GM12878 (cell line): ENCODE measurements around the gene DCP1A. TPM values are rescaled to one million over a fixed set of nuclear protein-coding genes. Genes with fewer than 3 reads are reported as not detected.

Experiments used
- ATAC-seq: fragments of 200-7000 bp; cut with Tn5 transposase; 3 replicates; pipeline ENCODE4 v1.9.1; 2020; ENCODE audit warnings: mild to moderate bottlenecking, moderate library complexity
- BruUV-seq: library from RNA; stranded (reverse); fragments of 400-500 nt; replicated peaks from 2 replicates; lab custom pipeline; 2021; lab: Mats Ljungman, UMichigan
- CTCF ChIA-PET: fragments of 300-600 bp; sonication (Branson Sonifier 250); formaldehyde crosslinking; extraction: SDS; loops from one replicate; lab custom pipeline; 2021; ENCODE audit warnings: inconsistent platforms; lab: Yijun Ruan, JAX
- POLR2A ChIA-PET: fragments of 350-600 bp; formaldehyde crosslinking; extraction: SDS; loops from one replicate; lab custom pipeline; 2021; ENCODE audit warnings: inconsistent platforms; lab: Charles Lee
- RAD21 ChIA-PET: fragments of 300-600 bp; sonication (Branson Sonifier 250); formaldehyde crosslinking; loops from one replicate; lab custom pipeline; 2023; ENCODE audit warnings: antibody characterized with exemption; ENCODE audit not compliant: unreplicated experiment; lab: Charles Lee
- SMC1A ChIA-PET: fragments of 300-600 bp; sonication (Branson Sonifier 250); formaldehyde crosslinking; loops from one replicate; lab custom pipeline; 2023; ENCODE audit not compliant: unreplicated experiment, uncharacterized antibody; lab: Charles Lee
- DNase-seq: peaks from one replicate; pipeline ENCODE4 v3.0.0-alpha.2; 2011; ENCODE audit warnings: low read depth, low spot score
- FAIRE-seq: peaks from 3 replicates; lab custom pipeline; 2011; peaks lifted over from hg19 to GRCh38; lab: Jason Lieb, UNC
- H2AFZ ChIP-seq: 2 replicates; pipeline ENCODE4 v1.6.0; 2011; ENCODE audit warnings: low read depth, low read length, control low read depth; ENCODE audit not compliant: control insufficient read depth
- H3K27ac ChIP-seq: 2 replicates; pipeline ENCODE4 v1.5.1; 2011; ENCODE audit warnings: control low read depth; ENCODE audit not compliant: control insufficient read depth, insufficient read depth
- H3K27me3 ChIP-seq, 2 experiments: replicated peaks in 1 of 2; 2 replicates each; pipeline versions ENCODE4 v1.6.0 to v1.6.1; 2011; ENCODE audit warnings: low read length in 1 of 2; ENCODE audit not compliant: control insufficient read depth in 2 of 2, insufficient read depth in 2 of 2
- H3K36me3 ChIP-seq, 2 experiments: 2 replicates each; pipeline ENCODE4 v1.5.1; 2011; ENCODE audit warnings: low read length in 1 of 2; ENCODE audit not compliant: control insufficient read depth in 2 of 2, insufficient read depth in 2 of 2
- H3K4me1 ChIP-seq: 2 replicates; pipeline ENCODE4 v1.6.1; 2011; ENCODE audit warnings: mild to moderate bottlenecking, low read length, moderate library complexity, mixed read lengths; ENCODE audit not compliant: control insufficient read depth, insufficient read depth
- H3K4me2 ChIP-seq: 2 replicates; pipeline ENCODE4 v1.6.0; 2011; ENCODE audit warnings: control low read depth; ENCODE audit not compliant: control insufficient read depth, insufficient read depth
- H3K4me3 ChIP-seq: fragments of 200-600 bp; sonication (generic); 2 replicates; pipeline ENCODE4 v1.5.1; 2016
- H3K79me2 ChIP-seq: 2 replicates; pipeline ENCODE4 v1.6.0; 2011; ENCODE audit warnings: low read length; ENCODE audit not compliant: control insufficient read depth, insufficient read depth
- H3K9ac ChIP-seq: 2 replicates; pipeline ENCODE4 v1.8.0; 2011; ENCODE audit warnings: low read length, control low read depth, mixed read lengths; ENCODE audit not compliant: control insufficient read depth, insufficient read depth
- H3K9me3 ChIP-seq: replicated peaks from 3 replicates; pipeline ENCODE4 v1.5.1; 2011; ENCODE audit warnings: mild to moderate bottlenecking, low read length; ENCODE audit not compliant: control insufficient read depth, insufficient read depth
- H4K20me1 ChIP-seq: 2 replicates; pipeline ENCODE4 v1.6.0; 2011; ENCODE audit not compliant: control insufficient read depth, insufficient read depth
- ATF7 ChIP-seq: fragments of 450-650 bp; IDR thresholded peaks from 2 replicates; pipeline ENCODE4 v1.6.1; 2016; ENCODE audit warnings: low read depth, mild to moderate bottlenecking
- BCL11A ChIP-seq: IDR thresholded peaks from 2 replicates; pipeline ENCODE4 v1.6.1; 2011; ENCODE audit warnings: low read depth, low read length
- FOS ChIP-seq: IDR thresholded peaks from 3 replicates; pipeline ENCODE4 v1.6.1; 2011; ENCODE audit warnings: borderline replicate concordance; ENCODE audit not compliant: insufficient read length; ENCODE audit errors: extremely low read depth
- MTA2 ChIP-seq: fragments of 450-650 bp; IDR thresholded peaks from 2 replicates; pipeline ENCODE4 v1.6.1; 2016; ENCODE audit warnings: low read depth, mild to moderate bottlenecking, moderate library complexity
- RB1 ChIP-seq: fragments of 450-650 bp; formaldehyde crosslinking; IDR thresholded peaks from 2 replicates; pipeline ENCODE4 v1.6.1; 2017; ENCODE audit warnings: mild to moderate bottlenecking, borderline replicate concordance
- RELB ChIP-seq: fragments of 450-650 bp; IDR thresholded peaks from 2 replicates; pipeline ENCODE4 v1.6.1; 2017; ENCODE audit warnings: low read depth, mild to moderate bottlenecking, moderate library complexity
- SMARCA5 ChIP-seq: fragments of 450-650 bp; IDR thresholded peaks from 2 replicates; pipeline ENCODE4 v1.6.1; 2017; ENCODE audit warnings: mild to moderate bottlenecking
- SRF ChIP-seq, 2 experiments: IDR thresholded peaks; 2 replicates each; pipeline ENCODE4 v1.6.1; 2011; ENCODE audit warnings: low read depth in 2 of 2, low read length in 2 of 2, mild to moderate bottlenecking in 1 of 2, moderate library complexity in 1 of 2
- TARDBP ChIP-seq: IDR thresholded peaks from 2 replicates; pipeline ENCODE4 v1.6.1; 2016; ENCODE audit warnings: borderline replicate concordance
- WRNIP1 ChIP-seq: IDR thresholded peaks from 2 replicates; pipeline ENCODE4 v1.6.1; 2011; ENCODE audit warnings: low read depth, low read length, improper control_type of control experiment, borderline replicate concordance
- ZNF207 ChIP-seq: fragments of 450-650 bp; IDR thresholded peaks from 2 replicates; pipeline ENCODE4 v1.6.1; 2014; ENCODE audit warnings: antibody characterized with exemption, mild to moderate bottlenecking, borderline replicate concordance
- ZZZ3 ChIP-seq: IDR thresholded peaks from 2 replicates; pipeline ENCODE4 v1.6.1; 2011; ENCODE audit warnings: low read depth; ENCODE audit not compliant: control insufficient read depth, insufficient read length
- WGBS: methylation state at CpG from one replicate; pipeline ENCODE4 v1.1.6; 2016; ENCODE audit warnings: low lambda C conversion rate; ENCODE audit not compliant: insufficient replicate concordance, insufficient coverage; ENCODE audit errors: missing lambda C conversion rate; 5-methylcytosine and 5-hydroxymethylcytosine counted together
- in situ Hi-C: fragments of 300-500 bp; cut with MboI; formaldehyde crosslinking; loops from 9 replicates; pipeline ENCODE4 v1.14.3; 2018; ENCODE audit warnings: mixed read lengths
- intact Hi-C: fragments of 100-400 bp; cut with micrococcal nuclease; formaldehyde crosslinking; loops from one replicate; pipeline ENCODE4 v1.14.2; 2022; ENCODE audit not compliant: unreplicated experiment
- polyA plus RNA-seq, 11 experiments: library from polyadenylated mRNA; depleted of rRNA in 4 of 11; unstranded in 6 of 11; stranded (reverse) in 5 of 11; fragments of >200 nt; fragmentation: Nextera tagmentation in 4 of 11; fragmentation: Illumina TruSeq in 1 of 11; extraction: Ambion mirVana in 4 of 11; extraction: Trizol in 1 of 11; gene quantifications; 1 replicate in 1 of 11; 2 replicates in 10 of 11; pipeline versions ENCODE4 v1.2.1 to v1.2.3, GENCODE V29; 2011 to 2016; ENCODE audit warnings: inconsistent platforms in 2 of 11, missing spikeins in 2 of 11, low read depth in 1 of 11
- total RNA-seq, 4 experiments: library from RNA; depleted of rRNA in 3 of 4; stranded (reverse); fragments of >200 nt in 3 of 4; fragmentation: Illumina TruSeq in 1 of 4; extraction: Trizol in 1 of 4; gene quantifications; 2 replicates each; pipeline versions ENCODE4 v1.2.1 to v1.2.3, GENCODE V29; 2013 to 2021
- TF ChIP-seq, protein P1 (sequence below): IDR thresholded peaks from 2 replicates; pipeline ENCODE4 v1.6.1; 2011; ENCODE audit warnings: borderline replicate concordance, low read depth, mild to moderate bottlenecking, moderate library complexity, mixed read lengths, low read length; ENCODE audit not compliant: insufficient read depth; ENCODE audit errors: extremely low read length

Gene DCP1A
- total and polyA plus RNA-seq, 10 of the 15 experiments (the other 5 are each of a cell fraction or from before 2014, with no cell fraction given) = 12.5 to 34.6 (median 16.3) TPM

DNA sequence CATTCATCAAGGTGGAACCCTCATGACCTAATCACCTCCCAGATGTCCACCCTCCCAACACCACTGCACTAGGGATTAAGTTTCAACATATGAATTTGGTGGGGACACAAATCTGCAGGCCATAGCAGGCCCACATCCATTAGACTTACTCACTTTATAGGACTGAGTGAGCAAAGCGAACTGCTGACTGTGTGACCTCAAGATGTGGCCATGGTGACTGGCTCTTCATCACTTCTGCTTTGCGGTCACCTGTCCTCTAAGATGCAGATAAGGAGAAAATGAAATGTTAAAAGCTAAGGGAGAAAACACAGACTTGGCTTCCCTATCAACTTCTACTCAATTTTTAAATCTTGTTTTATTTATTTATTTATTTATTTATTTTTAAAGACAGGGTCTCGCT is 14.5 kb upstream of the DCP1A start:
- ChIA-PET POLR2A (no interaction called here), RAD21 (no interaction called here), SMC1A (no interaction called here), CTCF (no interaction called here)
- Histone ChIP-seq H3K4me2 (no peak overlapping the region), H3K36me3 (no peaks in the 10 kb centered on the region), H4K20me1 (no peaks in the 10 kb centered on the region), H3K79me2 (no peaks in the 10 kb centered on the region), H3K9me3 (no peaks in the 10 kb centered on the region), H3K4me3 (no peak overlapping the region), H2AFZ (no peak overlapping the region), H3K9ac (no peak overlapping the region), H3K4me1 (no peaks in the 10 kb centered on the region), H3K27me3 (no peaks in the 10 kb centered on the region), H3K27ac (no peak overlapping the region)
- DNase-seq (no peak), ATAC-seq (no peak), FAIRE-seq (no peak)
- in situ Hi-C loops (no loop called here), intact Hi-C loops (no loop called here)
- no TSS peak for BruUV-seq
- TF ChIP-seq ZZZ3 (no peak), FOS (no peak), SMARCA5 (no peak), ZNF207 (no peak), MTA2 (no peak), WRNIP1 (no peak), TARDBP (no peak), RELB (no peak), RB1 (no peak), ATF7 (no peak), BCL11A (no peak), SRF (IDR thresholded peaks at IDR 0.05; ENCODE audit: low read depth in 2 of 2, low read length in 2 of 2) (no peak)
- TF ChIP-seq, protein P1, sequence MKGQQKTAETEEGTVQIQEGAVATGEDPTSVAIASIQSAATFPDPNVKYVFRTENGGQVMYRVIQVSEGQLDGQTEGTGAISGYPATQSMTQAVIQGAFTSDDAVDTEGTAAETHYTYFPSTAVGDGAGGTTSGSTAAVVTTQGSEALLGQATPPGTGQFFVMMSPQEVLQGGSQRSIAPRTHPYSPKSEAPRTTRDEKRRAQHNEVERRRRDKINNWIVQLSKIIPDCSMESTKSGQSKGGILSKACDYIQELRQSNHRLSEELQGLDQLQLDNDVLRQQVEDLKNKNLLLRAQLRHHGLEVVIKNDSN = no peak
- WGBS = 70% methylated on average over 3 of the region's 3 CpGs
